Right cardiac atrium (tissue), 5 donors: ENCODE results near the gene ATP5MG. TPM values are rescaled to one million over a fixed set of nuclear protein-coding genes. Genes with fewer than 3 reads are reported as not detected.

Experiments used
- ATAC-seq, 2 donors: fragments of 200-7000 bp; cut with Tn5 transposase; one replicate each; pipeline versions ENCODE4 v1.8.0 to v1.9.1; 2020; ENCODE audit warnings: moderate library complexity in 2 of 2, mild to moderate bottlenecking in 1 of 2
- DNase-seq, 3 donors: peaks; one replicate each; pipeline ENCODE4 v3.0.0-alpha.2; 2020
- H3K27ac ChIP-seq: one replicate; pipeline ENCODE4 v1.5.1; 2013; ENCODE audit warnings: mild to moderate bottlenecking, low read length, control low read depth, moderate library complexity
- H3K27me3 ChIP-seq: one replicate; pipeline ENCODE4 v1.6.1; 2013; ENCODE audit not compliant: control insufficient read depth, insufficient read depth
- H3K4me1 ChIP-seq: one replicate; pipeline ENCODE4 v1.6.1; 2013; ENCODE audit warnings: low read length; ENCODE audit not compliant: control insufficient read depth, insufficient read depth
- H3K4me3 ChIP-seq: one replicate; pipeline ENCODE4 v1.5.1; 2013; ENCODE audit warnings: low read length, control low read depth
- H3K9me3 ChIP-seq: one replicate; pipeline ENCODE4 v1.6.1; 2013; ENCODE audit warnings: low read length; ENCODE audit not compliant: control insufficient read depth
- WGBS: extraction: QIAGEN DNeasy Blood & Tissue Kit; methylation state at CpG from one replicate; pipeline ENCODE4 v1.1.7; 2013; 5-methylcytosine and 5-hydroxymethylcytosine counted together
- intact Hi-C, 4 donors: fragments of 100-400 bp; cut with DNase I; formaldehyde crosslinking; loops; one replicate each; pipeline versions ENCODE4 v1.11.0 to v1.14.0; 2022 to 2023
- polyA plus RNA-seq: library from polyadenylated mRNA; stranded (reverse); fragments of 200-250 nt; gene quantifications from one replicate; pipeline ENCODE4 v1.2.3, GENCODE V29; 2013
- total RNA-seq, 4 donors: library from RNA; stranded (reverse); fragmentation: NEBNext Ultra II Directional; extraction: Animal tissue kit (Norgen Biotek cat#: 25700); gene quantifications; one replicate each; pipeline ENCODE4 v1.2.1, GENCODE V29; 2021
- donor health status: healthy with polysubstance abuse.
- donor health status: DM: no; HTN: yes; CAD: no.
- donor health status: DM: no; HTN: no; CAD: no.
- donor health status: DM: no; HTN: yes; CAD: no; lungs with severe emphysema.
- donor health status: DM: yes; HTN: yes; CAD: no.

Gene ATP5MG
- total and polyA plus RNA-seq, 5 donors, result 500 to 709 (median 641) TPM

GRCh38 chr11:118442301-118442700 lies 40.9 kb downstream of the ATP5MG start:
- Histone ChIP-seq H3K27ac (no peak overlapping the region), H3K4me1 (peaks cover 5% of the 10 kb centered on the region), H3K9me3 (no peaks in the 10 kb centered on the region), H3K4me3 (no peak overlapping the region), H3K27me3 (no peaks in the 10 kb centered on the region)
- DNase-seq (no peak), ATAC-seq (no peak)
- WGBS, result 63% methylated on average over 3 of the region's 3 CpGs
- intact Hi-C loops, result no loop called here

GRCh38 chr11:118442908-118443589 lies 41.6 kb downstream of the ATP5MG start:
- no peak overlapping the region for H3K4me3 ChIP-seq
- WGBS, result 91% methylated on average over 4 of the region's 4 CpGs
- ATAC-seq (no peak), DNase-seq (no peak)
- H3K9me3 ChIP-seq, result no peaks in the 10 kb centered on the region
- intact Hi-C loops, result no loop called here
- peaks cover 5% of the 10 kb centered on the region for H3K4me1 ChIP-seq
- no peak overlapping the region for H3K27ac ChIP-seq
- H3K27me3 ChIP-seq, result no peaks in the 10 kb centered on the region

- Histone ChIP-seq H3K27me3 (no peaks in the 10 kb centered on the region), H3K4me1 (peaks cover 5% of the 10 kb centered on the region), H3K9me3 (no peaks in the 10 kb centered on the region), H3K27ac (no peak overlapping the region), H3K4me3 (no peak overlapping the region)
- DNase-seq, result no peak
- ATAC-seq, result no peak
- intact Hi-C loops, result no loop called here
- WGBS, result 86% methylated on average over 2 of the region's 2 CpGs
Observed at GRCh38 chr11:118443590-118444218, 42.3 kb downstream of the ATP5MG start.

GRCh38 chr11:118447423-118447822 lies 46.0 kb downstream of the ATP5MG start:
- no peak for DNase-seq
- H3K9me3 ChIP-seq, result no peaks in the 10 kb centered on the region
- 93% methylated on average over 4 of the region's 4 CpGs for WGBS
- H3K27me3 ChIP-seq, result no peaks in the 10 kb centered on the region
- no peak overlapping the region for H3K27ac ChIP-seq
- no peak overlapping the region for H3K4me3 ChIP-seq
- ATAC-seq, result no peak
- intact Hi-C loops, result no loop called here
- H3K4me1 ChIP-seq, result peaks cover 2% of the 10 kb centered on the region

- ATAC-seq, result no peak
- no peak overlapping the region for H3K4me3 ChIP-seq
Observed at GRCh38 chr11:118448294-118448693, 46.9 kb downstream of the ATP5MG start.

GRCh38 chr11:118449316-118449918 lies 48.0 kb downstream of the ATP5MG start:
- no peak for ATAC-seq

More at GRCh38 chr11:118448294-118448693, 46.9 kb downstream of the ATP5MG start:
- Histone ChIP-seq H3K27me3 (no peaks in the 10 kb centered on the region), H3K27ac (no peak overlapping the region), H3K9me3 (no peaks in the 10 kb centered on the region), H3K4me1 (peaks cover 2% of the 10 kb centered on the region)
- no peak for DNase-seq
- intact Hi-C loops, result no loop called here

GRCh38 chr11:118450451-118450850 lies 49.0 kb downstream of the ATP5MG start:
- WGBS, result 94% methylated on average over 1 of the region's 1 CpG
- Histone ChIP-seq H3K27ac (no peak overlapping the region), H3K9me3 (no peaks in the 10 kb centered on the region), H3K4me1 (no peaks in the 10 kb centered on the region), H3K27me3 (no peaks in the 10 kb centered on the region), H3K4me3 (no peak overlapping the region)
- DNase-seq, result no peak
- intact Hi-C loops, result no loop called here
- no peak for ATAC-seq

More at GRCh38 chr11:118449316-118449918, 48.0 kb downstream of the ATP5MG start:
- H3K27me3 ChIP-seq, result no peaks in the 10 kb centered on the region
- no peak overlapping the region for H3K4me3 ChIP-seq
- H3K9me3 ChIP-seq, result no peaks in the 10 kb centered on the region
- 82% methylated on average over 4 of the region's 4 CpGs for WGBS
- intact Hi-C loops, result no loop called here
- no peak overlapping the region for H3K27ac ChIP-seq
- H3K4me1 ChIP-seq, result peaks cover 2% of the 10 kb centered on the region
- DNase-seq, result no peak

Other genes with a start within 250 kb of the ATP5MG start
- 1 to 10 TPM; 2.6 to 7.3 (median 6.0) TPM for gene SCN4B, start 248.8 kb upstream of the ATP5MG start, total RNA-seq
- gene SCN4B, start 248.8 kb upstream of the ATP5MG start, polyA plus RNA-seq, result 9.0 TPM
- gene SCN2B, start 225.0 kb upstream of the ATP5MG start, total RNA-seq, result 10 to 100 TPM in 1 of 4 donors, 1 to 10 TPM in 3; 2.1 to 11.7 (median 5.5) TPM
- gene SCN2B, start 225.0 kb upstream of the ATP5MG start, polyA plus RNA-seq, result 4.1 TPM
- gene JAML, start 176.6 kb upstream of the ATP5MG start, total RNA-seq, result 1 to 10 TPM; 2.3 to 8.0 (median 4.0) TPM
- gene JAML, start 176.6 kb upstream of the ATP5MG start, polyA plus RNA-seq, result 2.0 TPM
- 1 to 10 TPM; 1.3 to 1.7 (median 1.5) TPM for gene MPZL3, start 149.2 kb upstream of the ATP5MG start, total RNA-seq
- 0.77 TPM for gene MPZL3, start 149.2 kb upstream of the ATP5MG start, polyA plus RNA-seq
- 10 to 100 TPM in 1 of 4 donors, 1 to 10 TPM in 3; 8.1 to 18.7 (median 9.0) TPM for gene MPZL2, start 137.3 kb upstream of the ATP5MG start, total RNA-seq
- 6.4 TPM for gene MPZL2, start 137.3 kb upstream of the ATP5MG start, polyA plus RNA-seq
- 1 to 10 TPM in 2 of 4 donors, under 1 TPM in 2; 0.59 to 2.2 (median 1.0) TPM for gene CD3E, start 96.9 kb upstream of the ATP5MG start, total RNA-seq
- 0.50 TPM for gene CD3E, start 96.9 kb upstream of the ATP5MG start, polyA plus RNA-seq
- gene CD3D, start 58.9 kb upstream of the ATP5MG start, total RNA-seq, result 1 to 10 TPM in 2 of 4 donors, under 1 TPM in 2; 0.29 to 1.9 (median 0.86) TPM
- gene CD3D, start 58.9 kb upstream of the ATP5MG start, polyA plus RNA-seq, result 0.27 TPM
- gene CD3G, start 57.3 kb upstream of the ATP5MG start, total RNA-seq, result 1 to 10 TPM in 1 of 4 donors, under 1 TPM in 3; 0.17 to 1.2 (median 0.49) TPM
- 0.02 TPM for gene CD3G, start 57.3 kb upstream of the ATP5MG start, polyA plus RNA-seq
- gene UBE4A, start 42.0 kb upstream of the ATP5MG start, total RNA-seq, result 10 to 100 TPM; 40.7 to 45.8 (median 43.6) TPM
- 15.9 TPM for gene UBE4A, start 42.0 kb upstream of the ATP5MG start, polyA plus RNA-seq
- 10 to 100 TPM; 26.9 to 32.7 (median 27.7) TPM for gene KMT2A, start 34.9 kb downstream of the ATP5MG start, total RNA-seq
- 9.1 TPM for gene KMT2A, start 34.9 kb downstream of the ATP5MG start, polyA plus RNA-seq
- gene TTC36, start 125.9 kb downstream of the ATP5MG start, total RNA-seq, result under 1 TPM in 3 of 4 donors, not detected in 1; 0.31 to 0.63 (median 0.56) TPM
- gene TTC36, start 125.9 kb downstream of the ATP5MG start, polyA plus RNA-seq, result 0.61 TPM
- gene TMEM25, start 129.6 kb downstream of the ATP5MG start, total RNA-seq, result 10 to 100 TPM; 11.6 to 16.1 (median 14.7) TPM
- gene TMEM25, start 129.6 kb downstream of the ATP5MG start, polyA plus RNA-seq, result 8.7 TPM
- gene IFT46, start 164.3 kb downstream of the ATP5MG start, total RNA-seq, result 10 to 100 TPM; 15.2 to 27.4 (median 20.1) TPM
- 21.6 TPM for gene IFT46, start 164.3 kb downstream of the ATP5MG start, polyA plus RNA-seq
- gene ARCN1, start 170.8 kb downstream of the ATP5MG start, total RNA-seq, result 100 to 1,000 TPM in 2 of 4 donors, 10 to 100 TPM in 2; 90.3 to 138 (median 101) TPM
- 69.1 TPM for gene ARCN1, start 170.8 kb downstream of the ATP5MG start, polyA plus RNA-seq
- 100 to 1,000 TPM; 123 to 177 (median 136) TPM for gene PHLDB1, start 206.0 kb downstream of the ATP5MG start, total RNA-seq
- gene PHLDB1, start 206.0 kb downstream of the ATP5MG start, polyA plus RNA-seq, result 110 TPM